HCT116 (cell line): Measurements from ENCODE around the gene LRBA. TPM values are rescaled to one million over a fixed set of nuclear protein-coding genes. Genes with fewer than 3 reads are reported as not detected.

Source experiments
- ATAC-seq: fragments of 200-7000 bp; cut with Tn5 transposase; 2 replicates; pipeline ENCODE4 v1.9.1; 2020; ENCODE audit warnings: mild to moderate bottlenecking, moderate library complexity
- BruUV-seq: library from RNA; stranded (reverse); fragments of 400-500 nt; replicated peaks from 2 replicates; lab custom pipeline; 2021; lab: Mats Ljungman, UMichigan
- CTCF ChIA-PET: fragments of 300-600 bp; sonication (Branson Sonifier 250); formaldehyde crosslinking; loops from one replicate; lab custom pipeline; 2021; ENCODE audit warnings: antibody characterized with exemption; lab: Charles Lee
- POLR2A ChIA-PET: fragments of 300-600, 350-600 bp; sonication (Branson Sonifier 250); formaldehyde crosslinking; loops from one replicate; lab custom pipeline; 2021; ENCODE audit warnings: antibody characterized with exemption; lab: Charles Lee
- RAD21 ChIA-PET, 2 experiments: fragments of 300-600 bp; sonication (Branson Sonifier 250); formaldehyde crosslinking; loops; one replicate each; lab custom pipeline; 2023; ENCODE audit warnings: low total read pairs in 2 of 2; ENCODE audit not compliant: uncharacterized antibody in 2 of 2, unreplicated experiment in 2 of 2, low non-redundant PET in 1 of 2; lab: Charles Lee
- DNase-seq: peaks from one replicate; pipeline ENCODE4 v3.0.0-alpha.2; 2010; ENCODE audit warnings: low read depth, low spot score
- H2AFZ ChIP-seq: fragments of 200-600 bp; shearing (Covaris generic), sonication (generic); 2 replicates; pipeline ENCODE4 v1.6.1; 2017; ENCODE audit warnings: low read depth, mixed run types, mixed read lengths, antibody characterized with exemption, low read length; ENCODE audit not compliant: poor library complexity, severe bottlenecking
- H3K27ac ChIP-seq: 2 replicates; pipeline ENCODE4 v1.5.1; 2012; ENCODE audit warnings: low read depth, low read length
- H3K27me3 ChIP-seq: fragments of 200-600 bp; sonication (generic); 2 replicates; pipeline ENCODE4 v1.6.1; 2016; ENCODE audit warnings: mixed run types, low read length, mixed read lengths; ENCODE audit not compliant: insufficient read depth
- H3K36me3 ChIP-seq, 2 experiments: fragments of 200-500 bp in 1 of 2; fragments of 200-600 bp in 1 of 2; sonication (Bioruptor generic) in 1 of 2; sonication (generic) in 1 of 2; 2 replicates each; pipeline versions ENCODE4 v1.5.1 to v1.6.1; 2014 to 2016; ENCODE audit warnings: low read length in 2 of 2, inconsistent platforms in 1 of 2, mixed read lengths in 1 of 2, mixed run types in 1 of 2; ENCODE audit not compliant: insufficient read depth in 2 of 2, control insufficient read depth in 1 of 2
- H3K4me1 ChIP-seq, 2 experiments: fragments of 200-600 bp in 1 of 2; sonication (generic) in 1 of 2; 2 replicates each; pipeline versions ENCODE4 v1.5.1 to v1.6.1; 2012 to 2017; ENCODE audit warnings: low read length in 2 of 2, inconsistent platforms in 1 of 2, mild to moderate bottlenecking in 1 of 2, mixed read lengths in 1 of 2, mixed run types in 1 of 2, moderate library complexity in 1 of 2; ENCODE audit not compliant: insufficient read depth in 2 of 2, control insufficient read depth in 1 of 2
- H3K4me2 ChIP-seq: fragments of 200-600 bp; sonication (generic); 2 replicates; pipeline ENCODE4 v1.6.1; 2017; ENCODE audit warnings: mixed run types, low read length, mixed read lengths
- H3K4me3 ChIP-seq, 2 experiments: fragments of 200-600 bp in 1 of 2; sonication (generic) in 1 of 2; replicated peaks in 1 of 2; 2 replicates each; pipeline ENCODE4 v1.5.1; 2011 to 2016; ENCODE audit warnings: low read length in 2 of 2, control low read depth in 1 of 2, low read depth in 1 of 2, mild to moderate bottlenecking in 1 of 2, mixed read lengths in 1 of 2, mixed run types in 1 of 2
- H3K79me2 ChIP-seq: fragments of 200-600 bp; sonication (generic); 2 replicates; pipeline ENCODE4 v1.6.1; 2017; ENCODE audit warnings: mild to moderate bottlenecking, mixed run types, low read length, moderate library complexity, mixed read lengths; ENCODE audit not compliant: insufficient read depth
- H3K9ac ChIP-seq: fragments of 200-600 bp; sonication (generic); 2 replicates; pipeline ENCODE4 v1.6.1; 2016; ENCODE audit warnings: low read length, mixed read lengths
- H3K9me2 ChIP-seq: fragments of 200-600 bp; sonication (generic), shearing (Covaris generic); 2 replicates; pipeline ENCODE4 v1.6.1; 2017; ENCODE audit warnings: mixed run types, mild to moderate bottlenecking, moderate library complexity; ENCODE audit not compliant: insufficient read depth
- H3K9me3 ChIP-seq, 2 experiments: fragments of 200-500 bp in 1 of 2; fragments of 200-600 bp in 1 of 2; sonication (Bioruptor generic) in 1 of 2; sonication (generic) in 1 of 2; 2 replicates each; pipeline ENCODE4 v1.6.1; 2014 to 2017; ENCODE audit warnings: low read length in 2 of 2, mixed read lengths in 2 of 2, inconsistent platforms in 1 of 2, low read depth in 1 of 2, mild to moderate bottlenecking in 1 of 2, mixed run types in 1 of 2, moderate library complexity in 1 of 2; ENCODE audit not compliant: control insufficient read depth in 1 of 2, insufficient read depth in 1 of 2
- H4K20me1 ChIP-seq: fragments of 200-600 bp; sonication (generic), shearing (Covaris generic); 2 replicates; pipeline ENCODE4 v1.6.1; 2017; ENCODE audit warnings: mixed run types, mild to moderate bottlenecking, moderate library complexity; ENCODE audit not compliant: insufficient read depth
- FOSL1 ChIP-seq: IDR thresholded peaks from 2 replicates; pipeline ENCODE4 v1.6.1; 2012; ENCODE audit warnings: low read depth
- REST ChIP-seq: IDR thresholded peaks from 2 replicates; pipeline ENCODE4 v1.6.1; 2012; ENCODE audit warnings: low read depth
- ZFX ChIP-seq: fragments of 450-650 bp; IDR thresholded peaks from 2 replicates; pipeline ENCODE4 v1.6.1; 2017
- intact Hi-C: fragments of 100-400 bp; cut with micrococcal nuclease; formaldehyde crosslinking; loops from 2 replicates; pipeline ENCODE4 v1.10.0; 2022
- total RNA-seq: library from RNA; stranded (reverse); gene quantifications from one replicate; pipeline ENCODE4 v1.2.1, GENCODE V29; 2021; ENCODE audit not compliant: unreplicated experiment

Gene LRBA
- total RNA-seq, 1 experiment from 2014 or later, result 79.8 TPM

GRCh38 chr4:150589157-150589556, 425.9 kb downstream of the LRBA start:
- CTCF ChIA-PET, result no interaction called here
- intact Hi-C loops, result no loop called here
- RAD21 ChIA-PET, result no interaction called here

More at GRCh38 chr4:150589157-150589556, 425.9 kb downstream of the LRBA start:
- H3K27me3 ChIP-seq, result no peaks in the 10 kb centered on the region
- no peaks in the 10 kb centered on the region for H3K9me3 ChIP-seq
- no peaks in the 10 kb centered on the region for H3K9me2 ChIP-seq
- no TSS peak for BruUV-seq
- H3K27ac ChIP-seq, result no peak overlapping the region
- H3K9ac ChIP-seq, result no peak overlapping the region
- no peaks in the 10 kb centered on the region; the same call in 1 of the 2 replicates for H4K20me1 ChIP-seq
- H2AFZ ChIP-seq, result no peak overlapping the region
- DNase-seq (no peak), ATAC-seq (no peak)
- no peak overlapping the region for H3K4me2 ChIP-seq
- no peaks in the 10 kb centered on the region for H3K4me1 ChIP-seq
- no peak overlapping the region for H3K4me3 ChIP-seq
- H3K79me2 ChIP-seq, result no peaks in the 10 kb centered on the region
- H3K36me3 ChIP-seq, result no peaks in the 10 kb centered on the region; a peak in 1 of 4 replicates
- POLR2A ChIA-PET, result no interaction called here
- TF ChIP-seq REST (no peak), ZFX (no peak), FOSL1 (no peak)
